Dermis blood vessel endothelial cell (primary cell): ENCODE results near the gene PTPN3. TPM values are rescaled to one million over a fixed set of nuclear protein-coding genes. Genes with fewer than 3 reads are reported as not detected.

Experiments
- DNase-seq: peaks from one replicate; pipeline ENCODE4 v3.0.0; 2010
- total RNA-seq: library from RNA; depleted of rRNA; stranded (reverse); fragments of >200 nt; gene quantifications from 2 replicates; pipeline ENCODE4 v1.2.3, GENCODE V29; 2014

PTPN3 gene
- total RNA-seq, 1 donor from 2014 or later: 3.6 TPM

DNA sequence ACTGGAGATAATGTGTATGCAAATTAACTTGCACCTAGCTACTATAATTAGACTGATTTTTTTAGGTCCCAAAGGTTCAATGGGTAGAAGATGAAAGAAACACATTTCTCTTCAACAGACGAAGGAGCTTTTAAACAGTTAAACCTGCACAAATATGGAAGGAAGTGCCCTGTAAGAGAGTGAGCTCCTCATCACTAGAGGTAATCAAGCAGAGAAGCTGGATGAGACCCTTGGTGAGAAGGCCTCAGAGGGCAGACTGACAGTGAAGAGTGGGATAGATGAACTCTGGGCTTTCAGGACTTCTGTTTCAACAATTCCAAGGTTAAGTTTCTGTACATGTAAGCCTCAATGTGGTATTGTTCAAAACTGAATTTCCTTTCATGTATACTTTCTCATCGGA is 23.2 kb downstream of the PTPN3 start:
- no peak for DNase-seq

DNA sequence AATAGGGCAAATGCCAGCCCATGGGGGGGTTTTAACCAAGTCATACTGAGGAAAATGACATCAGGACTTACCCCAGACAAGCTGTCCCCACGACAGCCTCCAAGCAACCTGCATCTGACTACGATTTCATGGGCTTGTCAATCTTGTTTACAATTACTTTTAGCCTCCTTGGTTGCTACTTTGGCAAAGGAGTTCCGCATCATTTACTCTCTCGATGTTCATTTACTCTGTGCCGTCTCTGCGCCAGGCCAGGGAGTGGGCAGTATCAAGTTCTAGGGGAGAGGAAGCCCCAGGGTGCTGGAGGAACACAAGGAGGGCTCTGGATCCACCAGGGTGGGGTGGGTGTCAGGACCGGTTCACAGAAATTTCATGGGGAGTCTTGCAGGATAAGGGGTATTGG is 23.9 kb downstream of the PTPN3 start:
- no peak for DNase-seq

- no peak for DNase-seq
Observed at GRCh38 chr9:109473329-109473728, 24.8 kb downstream of the PTPN3 start.

- no peak for DNase-seq
Observed at GRCh38 chr9:109471475-109472393, 26.4 kb downstream of the PTPN3 start.

- peak; percentile 89 for DNase-seq
Observed at GRCh38 chr9:109469646-109470358, 28.3 kb downstream of the PTPN3 start.

DNA sequence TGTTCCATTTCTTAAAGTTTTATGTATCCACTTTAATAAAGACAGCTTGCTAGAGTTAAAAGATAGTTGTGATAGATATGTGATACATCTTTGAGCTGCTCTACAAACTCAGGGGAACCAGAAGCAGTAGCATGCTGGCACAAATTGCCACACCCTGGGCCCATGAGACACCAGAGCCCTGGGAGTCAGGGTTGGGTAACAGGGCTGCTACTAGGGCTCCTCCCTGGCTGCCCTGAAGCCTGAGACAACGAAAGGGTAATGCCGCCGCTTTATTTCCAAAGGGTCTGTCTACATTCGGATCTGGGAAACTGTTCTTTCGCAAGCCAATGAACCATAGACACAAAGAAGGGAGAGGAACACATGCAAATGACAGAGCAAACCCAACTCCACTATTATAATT is 29.2 kb downstream of the PTPN3 start:
- DNase-seq: no peak

- DNase-seq: peak; percentile 86
Observed at GRCh38 chr9:109467936-109468335, 30.2 kb downstream of the PTPN3 start.

- DNase-seq: no peak
Observed at GRCh38 chr9:109466623-109467590, 31.2 kb downstream of the PTPN3 start.

- no peak for DNase-seq
Observed at GRCh38 chr9:109463924-109464625, 34.0 kb downstream of the PTPN3 start.

DNA sequence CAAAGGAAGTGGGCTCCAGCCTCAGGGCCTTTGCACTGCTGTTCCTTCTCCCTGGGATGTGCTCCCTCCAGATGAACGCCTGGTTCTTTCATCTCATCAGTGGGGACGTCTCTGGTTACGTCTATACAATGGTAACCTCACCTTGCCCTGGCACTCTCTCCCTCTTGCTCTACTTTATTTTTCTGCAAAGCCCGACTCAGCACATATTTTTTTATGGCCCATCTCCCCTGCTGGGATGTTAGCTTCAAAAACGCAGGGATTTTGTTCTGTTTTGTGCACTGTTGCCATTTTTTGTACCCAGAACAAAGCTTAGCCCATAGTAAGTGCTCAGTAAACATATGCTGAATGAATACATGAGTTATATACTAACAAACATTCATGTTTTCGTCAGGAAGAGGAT is 37.5 kb downstream of the PTPN3 start:
- no peak for DNase-seq

GRCh38 chr9:109459423-109459822 is 38.7 kb downstream of the PTPN3 start:
- no peak for DNase-seq

DNA sequence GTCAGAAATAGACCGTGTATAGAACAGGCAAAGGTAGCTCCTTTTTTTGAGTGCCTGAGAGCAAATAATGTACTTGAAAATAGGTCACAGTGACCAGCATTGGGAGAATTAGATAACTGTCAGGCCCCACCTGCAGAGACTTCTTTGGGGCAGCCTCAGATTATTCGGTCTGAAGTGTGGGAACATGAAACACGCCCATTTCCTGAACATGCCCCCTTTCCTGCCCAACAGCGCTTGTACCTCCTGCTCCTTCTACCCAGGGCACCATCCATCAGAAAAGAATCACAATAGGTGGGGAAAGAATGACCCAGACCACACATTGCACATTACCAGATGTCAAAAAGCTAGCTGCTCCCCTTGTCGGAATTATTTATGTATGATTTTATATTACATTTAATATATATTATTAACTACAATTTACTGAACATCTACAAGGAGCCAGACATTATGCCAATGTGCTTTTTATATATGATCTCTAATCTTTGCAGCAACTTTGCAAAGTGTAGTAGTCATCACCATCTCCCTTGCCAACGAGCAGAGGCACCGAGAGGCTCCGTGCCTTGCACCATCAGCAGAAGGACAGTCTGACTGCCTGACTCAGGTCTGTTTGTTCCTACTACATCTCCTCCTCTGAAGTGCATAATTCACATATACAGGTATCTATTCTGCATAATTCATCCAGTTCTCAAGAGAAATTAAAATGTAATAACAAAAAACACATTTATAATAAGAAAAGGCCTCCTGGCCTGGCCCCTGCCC is 39.5 kb downstream of the PTPN3 start:
- no peak for DNase-seq

DNA sequence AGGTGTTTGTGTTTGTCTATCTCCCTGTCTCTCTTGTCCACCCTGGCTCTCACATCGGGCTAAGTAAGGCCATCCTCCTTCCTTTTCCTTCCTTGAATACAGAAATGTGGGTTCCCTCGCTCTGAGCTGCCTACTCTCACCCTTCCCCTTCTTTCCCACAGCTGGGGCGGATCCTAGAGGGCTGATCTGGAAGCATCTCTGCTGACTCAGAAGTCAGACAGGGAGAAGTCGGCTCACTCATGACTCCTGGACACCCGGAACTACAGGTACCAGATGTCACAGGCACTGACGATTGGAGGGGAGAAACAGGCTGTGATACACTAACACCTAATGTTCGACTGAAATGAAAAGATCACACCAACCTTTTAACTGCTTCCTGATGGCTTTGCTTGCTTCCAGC is 41.3 kb downstream of the PTPN3 start:
- DNase-seq: no peak

- no peak for DNase-seq
Observed at GRCh38 chr9:109455861-109456260, 42.2 kb downstream of the PTPN3 start.

DNA sequence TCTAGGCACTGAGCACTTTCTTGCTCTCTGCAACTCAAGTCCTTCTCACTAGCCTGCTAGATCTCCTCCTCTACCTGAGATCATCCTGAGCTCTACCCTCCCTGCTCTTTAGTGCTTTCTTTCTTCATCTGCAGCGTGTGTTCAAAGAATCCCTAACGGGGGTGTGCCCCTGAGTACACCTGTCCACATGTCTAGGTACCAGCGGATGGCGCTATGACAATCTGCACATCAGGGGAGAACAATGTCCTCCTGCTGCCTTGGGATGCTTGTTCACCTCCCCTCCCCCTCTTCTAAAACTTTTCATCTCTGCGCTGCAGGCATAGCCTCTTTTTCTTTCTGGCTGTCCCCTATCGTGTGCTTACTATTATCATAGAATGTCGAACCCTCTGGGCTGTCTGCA is 42.7 kb downstream of the PTPN3 start:
- no peak for DNase-seq

DNA sequence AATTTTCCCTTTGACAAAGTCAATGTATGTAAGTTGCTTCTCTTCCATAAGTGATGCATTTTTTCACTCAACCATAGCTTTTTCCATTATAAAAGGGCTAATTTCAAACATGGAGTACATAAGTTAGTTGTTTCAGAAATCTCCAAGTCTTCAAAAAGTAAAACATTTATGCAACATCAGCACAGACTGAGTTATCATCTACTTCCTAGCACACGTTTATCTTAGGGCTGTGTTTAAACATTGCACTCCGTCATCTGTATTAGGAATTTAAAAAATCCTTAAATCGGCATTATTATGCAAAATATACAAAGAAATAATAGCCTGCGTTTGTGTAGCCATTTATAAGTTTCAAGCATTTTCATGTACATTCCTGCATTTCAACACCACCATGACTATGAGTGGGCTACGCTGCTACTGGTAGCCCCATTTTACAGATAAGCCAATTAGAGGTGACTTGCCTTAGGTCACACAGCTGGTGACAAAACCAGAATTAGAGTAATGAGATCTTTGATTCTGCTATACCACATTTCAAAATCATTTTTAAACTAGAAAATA is 43.4 kb downstream of the PTPN3 start:
- no peak for DNase-seq

DNA sequence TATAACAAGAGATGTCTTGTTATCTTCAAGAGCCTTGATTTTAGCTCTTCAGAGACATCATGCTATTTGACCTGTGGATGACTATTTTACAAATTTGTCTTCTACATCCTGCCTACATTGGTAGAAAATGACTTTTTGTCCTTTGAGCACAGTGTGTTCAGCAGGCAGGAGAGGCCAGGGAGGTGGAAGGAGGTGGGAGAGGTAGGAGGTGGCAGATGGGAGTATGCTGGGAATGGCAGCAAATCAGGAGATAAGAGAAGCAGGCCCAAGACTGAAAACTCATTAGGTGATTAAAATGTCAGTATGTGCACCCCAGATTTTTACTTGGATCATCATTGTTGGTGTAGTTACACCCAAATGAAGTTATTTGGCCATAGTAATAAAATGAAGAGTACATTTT is 44.1 kb downstream of the PTPN3 start:
- no peak for DNase-seq

DNA sequence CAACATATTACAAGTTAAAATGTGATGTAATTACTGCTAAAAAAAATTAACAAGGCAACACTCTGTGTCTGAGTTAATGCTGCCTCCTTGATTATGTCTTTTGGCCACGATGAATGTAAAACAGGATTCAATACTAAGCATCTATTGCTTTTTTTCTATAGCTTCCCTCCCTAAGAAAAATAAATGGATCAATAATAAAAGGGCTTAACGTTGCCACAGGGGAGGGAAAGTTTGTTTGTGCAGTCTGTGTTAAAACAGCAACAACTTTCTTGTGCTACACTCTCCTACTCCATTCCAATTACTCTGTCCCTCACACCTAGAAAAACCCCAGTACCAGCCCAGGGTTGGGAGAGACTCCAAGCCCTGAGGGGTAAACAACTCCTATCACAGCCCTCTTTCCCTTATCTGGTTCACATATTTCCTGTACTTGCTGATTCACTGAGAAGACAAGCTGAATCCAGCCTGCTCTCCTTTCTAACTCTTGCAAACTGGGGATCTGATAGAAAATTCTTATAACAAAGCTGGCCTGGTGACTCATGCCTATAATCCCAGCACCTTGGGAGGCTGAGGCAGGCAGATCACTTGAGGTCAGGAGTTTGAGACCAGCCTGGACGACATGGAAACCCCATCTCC is 44.8 kb downstream of the PTPN3 start:
- DNase-seq: peak; percentile 25

DNA sequence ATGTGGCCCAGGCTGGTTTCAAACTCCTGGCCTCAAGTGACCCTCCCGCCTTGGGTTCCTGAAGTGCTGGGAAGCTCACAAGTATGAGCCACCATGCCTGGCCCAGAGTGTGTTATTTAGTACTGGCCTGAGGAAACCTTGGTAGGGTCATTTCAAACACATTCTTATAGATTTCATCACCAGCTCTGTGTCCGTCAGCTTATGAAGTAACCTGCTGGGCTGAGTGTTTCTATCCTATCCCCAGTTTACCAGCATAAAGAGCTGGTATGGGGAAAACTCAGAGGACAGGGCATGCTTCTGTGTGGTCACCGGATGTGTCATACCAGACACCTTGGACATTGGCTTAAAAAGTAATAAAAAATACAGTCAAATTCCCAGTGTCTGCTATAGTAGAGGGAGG is 45.3 kb downstream of the PTPN3 start:
- no peak for DNase-seq

DNA sequence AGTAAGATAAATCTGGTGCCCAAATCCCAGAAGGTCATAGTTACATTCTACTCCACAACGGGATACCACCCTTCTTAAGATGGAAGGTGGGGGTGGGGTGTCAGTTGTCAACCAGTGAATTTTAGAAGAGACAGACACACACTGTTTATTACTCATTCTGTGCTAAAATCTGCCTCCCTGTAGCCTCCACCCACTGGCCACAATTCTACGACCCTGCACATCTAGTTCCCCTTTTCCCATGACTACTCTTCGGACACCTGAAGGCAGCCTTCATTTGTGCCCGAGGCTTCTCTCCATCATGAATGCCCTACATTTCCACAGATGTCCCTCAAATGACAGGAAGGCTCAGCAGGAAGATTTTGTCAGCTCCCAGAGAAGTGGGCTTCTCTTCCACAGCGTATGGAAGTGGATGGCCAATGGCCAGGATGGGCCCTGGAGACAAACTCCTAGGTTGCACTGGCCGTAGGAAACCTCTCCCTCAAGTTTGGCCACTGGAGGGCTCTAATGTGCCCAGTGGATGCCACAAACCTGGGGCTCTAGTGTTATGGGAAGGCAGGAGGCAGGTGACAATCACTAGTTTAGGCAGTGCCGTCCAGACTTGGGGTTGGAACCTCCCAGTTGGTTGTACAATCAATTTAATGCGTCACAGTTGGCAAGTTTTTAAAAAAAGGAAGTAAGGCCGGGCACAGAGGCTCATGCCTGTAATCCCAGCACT is 46.6 kb downstream of the PTPN3 start:
- DNase-seq: no peak
